IPS-11a (cell line): ENCODE results near the gene ETV6.
"Not testable (repeated sequence)": the region's sequence is repeated elsewhere in the genome, so short reads cannot be mapped to it uniquely, and the experiment has no call there.

ENCODE experiments used
- H3K4me3 ChIP-seq: one replicate; pipeline ENCODE4 v1.5.1; 2013; ENCODE audit warnings: low read depth, low read length, control low read depth

Gene ETV6

DNA sequence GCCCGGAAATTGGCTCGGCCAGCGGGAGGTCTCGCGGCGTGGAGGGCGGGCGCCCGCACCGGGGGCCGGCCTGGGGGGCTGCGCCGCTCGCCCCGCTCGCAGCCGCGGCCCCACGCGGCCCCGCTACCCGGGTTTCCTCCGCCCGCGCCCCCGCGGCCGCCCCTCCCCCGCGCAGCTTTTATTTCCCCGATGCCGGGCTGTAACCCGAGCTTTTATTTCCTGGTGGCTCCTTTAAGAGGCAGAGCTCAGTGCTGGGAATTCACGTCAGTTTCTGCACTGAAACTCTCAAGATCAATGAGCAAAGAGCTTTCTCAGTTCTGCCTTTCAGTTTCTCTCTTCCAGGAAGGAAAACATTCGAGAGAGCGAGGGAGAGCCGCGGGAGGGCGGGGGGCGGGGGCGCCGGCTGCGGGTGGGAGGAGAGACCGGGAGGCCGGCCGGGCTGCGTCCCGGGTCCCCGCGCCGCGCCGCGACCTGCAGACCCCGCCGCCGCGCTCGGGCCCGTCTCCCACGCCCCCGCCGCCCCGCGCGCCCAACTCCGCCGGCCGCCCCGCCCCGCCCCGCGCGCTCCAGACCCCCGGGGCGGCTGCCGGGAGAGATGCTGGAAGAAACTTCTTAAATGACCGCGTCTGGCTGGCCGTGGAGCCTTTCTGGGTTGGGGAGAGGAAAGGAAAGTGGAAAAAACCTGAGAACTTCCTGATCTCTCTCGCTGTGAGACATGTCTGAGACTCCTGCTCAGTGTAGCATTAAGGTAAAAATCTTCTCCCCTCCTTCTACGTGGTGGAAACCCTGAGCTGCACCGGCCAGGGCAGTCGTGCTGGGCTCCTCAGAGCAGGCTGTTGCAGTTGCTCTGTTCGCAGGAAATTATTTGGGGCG is at the start of gene ETV6:
TSS of gene ETV6 (plus strand) at position 262 of the 873 bp plus-strand sequence. CDS start at position 716, 454 bp downstream.
- H3K4me3 ChIP-seq: peak within 1 kb of the TSS; percentile 73

- H3K4me3 ChIP-seq: no peak overlapping the region
Observed at GRCh38 chr12:11600199-11600598, 49.3 kb upstream of the ETV6 start.

DNA sequence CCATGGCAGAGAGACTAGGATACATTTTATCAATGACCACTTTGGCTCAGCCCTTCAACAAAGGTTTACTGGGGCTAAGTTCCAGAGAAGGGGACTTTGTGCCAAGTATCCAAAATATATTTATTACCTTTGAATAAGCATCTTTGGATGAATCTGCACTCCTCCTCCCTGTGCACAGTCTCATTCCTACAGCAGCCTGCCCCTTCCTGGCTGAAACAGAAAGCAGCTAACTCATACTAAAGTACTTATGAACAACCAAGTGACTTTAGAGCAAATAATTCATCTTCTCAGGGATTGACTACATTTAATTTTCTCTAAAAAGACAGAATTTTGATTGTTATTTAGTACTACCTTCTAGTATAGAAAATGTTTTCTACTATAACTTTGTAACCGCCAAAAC is 47.8 kb upstream of the ETV6 start:
- H3K4me3 ChIP-seq: no peak overlapping the region

GRCh38 chr12:11607313-11608081 is 42.0 kb upstream of the ETV6 start:
- no peak overlapping the region for H3K4me3 ChIP-seq

DNA sequence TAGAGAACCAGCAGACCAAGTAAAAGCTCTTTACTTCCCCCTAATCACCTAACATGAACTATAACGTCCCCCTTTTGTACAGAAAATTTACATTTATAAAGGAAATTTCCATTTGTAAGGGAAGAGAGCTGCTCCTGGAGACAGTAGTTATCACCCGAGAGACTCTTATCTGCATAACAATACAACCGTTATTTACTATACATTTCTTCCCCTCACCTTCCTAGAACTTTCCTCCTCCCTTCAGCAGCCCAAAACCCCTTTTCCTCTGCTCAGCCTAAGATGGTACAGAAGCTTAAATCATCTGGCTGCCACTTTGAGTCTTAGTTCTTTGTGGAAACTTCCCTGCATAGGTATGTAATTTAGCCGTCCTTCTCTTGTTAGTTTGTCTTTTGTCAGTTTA is 40.4 kb upstream of the ETV6 start:
- H3K4me3 ChIP-seq: peak overlapping the region; percentile 10

DNA sequence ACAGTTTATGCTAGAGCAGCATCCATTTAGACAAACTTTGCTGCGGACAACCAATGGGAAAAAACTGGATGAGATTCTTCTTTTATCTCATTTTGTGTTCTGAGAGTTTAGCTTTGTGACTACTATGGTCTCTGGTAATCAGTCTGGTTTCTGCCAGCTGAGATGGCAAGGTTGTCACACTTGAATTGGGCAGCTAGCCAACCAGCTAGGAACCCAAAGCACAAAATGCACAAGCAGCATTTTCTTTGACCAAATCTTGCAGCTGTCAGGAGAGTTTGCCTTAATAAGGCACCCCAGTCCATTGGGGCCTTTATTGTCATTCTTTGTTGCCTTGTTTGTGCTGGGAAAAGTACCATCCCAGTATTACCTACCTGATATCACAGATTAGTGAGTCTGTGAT is 34.0 kb upstream of the ETV6 start:
- no peak overlapping the region for H3K4me3 ChIP-seq

- H3K4me3 ChIP-seq: no peak overlapping the region
Observed at GRCh38 chr12:11618046-11618445, 31.4 kb upstream of the ETV6 start.

DNA sequence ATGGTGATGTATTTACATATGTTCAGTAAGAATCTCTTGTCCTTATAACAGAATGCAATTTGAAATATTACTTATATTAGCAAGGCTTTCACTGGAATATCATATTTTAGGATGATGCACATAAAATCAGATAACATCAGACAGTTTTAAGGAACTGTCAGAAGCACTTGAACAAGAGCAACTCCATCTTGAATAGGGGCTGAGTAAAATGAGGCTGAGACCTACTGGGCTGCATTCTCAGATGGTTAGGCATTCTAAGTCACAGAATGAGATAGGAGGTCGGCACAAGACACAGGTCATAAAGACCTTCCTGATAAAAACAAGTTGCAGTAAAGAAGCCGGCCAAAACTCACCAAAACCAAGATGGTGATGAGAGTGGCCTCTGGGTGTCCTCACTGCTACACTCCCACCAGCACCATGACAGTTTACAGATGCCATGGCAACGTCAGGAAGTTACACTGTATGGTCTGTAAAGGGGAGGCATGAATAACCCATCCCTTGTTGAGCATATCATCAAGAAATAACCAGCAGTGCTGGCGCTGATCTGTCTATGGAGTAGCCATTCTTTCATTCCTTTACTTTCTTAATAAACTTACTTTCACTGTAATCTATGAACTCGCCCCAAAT is 27.6 kb upstream of the ETV6 start:
- no peak overlapping the region for H3K4me3 ChIP-seq

DNA sequence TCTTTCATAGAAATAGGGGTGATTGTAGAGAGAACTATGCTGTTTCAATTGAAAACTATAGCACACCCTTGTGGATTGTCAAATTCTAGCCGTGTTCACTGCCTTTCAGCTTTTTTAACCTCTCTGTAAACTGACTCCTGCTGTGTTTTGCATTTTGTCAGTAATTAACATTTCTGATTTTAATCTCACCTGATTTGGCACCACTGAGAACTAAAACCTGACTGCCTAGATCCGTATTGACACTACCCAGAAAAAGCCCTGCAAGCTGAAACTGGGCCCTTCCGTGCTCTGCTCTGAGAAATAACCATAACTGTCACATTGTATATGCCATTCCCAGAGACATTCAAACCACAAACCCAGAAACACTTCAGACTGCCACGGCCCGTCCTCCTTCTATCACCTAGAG is 26.6 kb upstream of the ETV6 start:
- H3K4me3 ChIP-seq: no peak overlapping the region

DNA sequence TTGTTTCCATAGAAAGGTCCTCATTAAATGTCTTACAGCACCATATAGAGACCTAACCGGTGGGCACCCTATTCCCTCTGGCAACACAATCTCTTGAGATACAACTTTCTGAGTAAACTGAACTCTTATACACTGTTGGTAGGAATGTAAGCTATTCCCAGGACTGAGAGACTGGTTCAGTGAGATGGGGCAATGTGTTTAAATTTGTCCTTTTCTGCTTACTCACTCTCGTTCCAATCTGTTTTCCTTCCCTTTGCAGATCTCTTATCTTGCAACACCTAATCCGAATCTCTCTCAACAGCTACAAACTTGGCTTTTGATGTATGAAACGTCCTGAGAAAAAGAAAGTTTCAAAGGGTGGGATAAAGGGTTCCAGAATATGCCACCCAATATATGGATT is 26.1 kb upstream of the ETV6 start:
- H3K4me3 ChIP-seq: no peak overlapping the region

DNA sequence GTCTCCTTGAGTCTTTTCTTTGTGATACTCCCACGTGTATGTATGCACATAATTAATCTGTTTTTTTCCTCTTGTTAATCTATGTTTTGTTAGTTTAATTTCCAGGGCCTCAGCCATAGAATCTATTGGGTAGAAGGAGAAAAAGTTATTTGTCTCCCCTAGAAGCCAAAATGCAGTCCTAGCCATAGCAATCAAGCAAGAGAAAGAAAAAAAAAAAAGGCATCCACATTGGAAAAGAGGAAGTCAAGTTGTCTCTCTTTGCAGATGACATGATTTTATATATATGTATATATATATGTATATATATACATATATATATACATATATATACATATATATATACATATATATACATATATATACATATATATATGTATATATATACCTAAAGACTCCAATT is 25.4 kb upstream of the ETV6 start:
- no peak overlapping the region for H3K4me3 ChIP-seq

DNA sequence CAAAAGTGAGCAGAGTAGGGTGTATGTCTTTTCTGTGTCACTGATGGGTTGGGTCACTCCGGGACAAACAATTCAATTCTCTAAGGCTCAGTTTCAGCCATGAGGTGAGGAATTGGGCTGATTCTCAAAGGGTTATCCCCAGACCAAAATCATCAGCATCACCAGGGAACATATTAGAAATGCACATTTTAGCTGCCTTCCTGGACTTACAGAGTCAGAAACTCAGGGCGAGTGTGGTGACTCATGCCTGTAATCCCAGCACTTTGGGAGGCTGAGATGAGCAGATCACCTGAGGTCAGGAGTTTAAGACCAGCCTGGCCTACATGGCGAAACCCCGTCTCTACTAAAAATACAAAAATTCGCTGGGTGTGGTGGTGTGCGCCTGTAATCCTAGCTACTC is 21.8 kb upstream of the ETV6 start:
- H3K4me3 ChIP-seq: not testable (repeated sequence)

- H3K4me3 ChIP-seq: no peak overlapping the region
Observed at GRCh38 chr12:11628353-11628752, 21.1 kb upstream of the ETV6 start.

DNA sequence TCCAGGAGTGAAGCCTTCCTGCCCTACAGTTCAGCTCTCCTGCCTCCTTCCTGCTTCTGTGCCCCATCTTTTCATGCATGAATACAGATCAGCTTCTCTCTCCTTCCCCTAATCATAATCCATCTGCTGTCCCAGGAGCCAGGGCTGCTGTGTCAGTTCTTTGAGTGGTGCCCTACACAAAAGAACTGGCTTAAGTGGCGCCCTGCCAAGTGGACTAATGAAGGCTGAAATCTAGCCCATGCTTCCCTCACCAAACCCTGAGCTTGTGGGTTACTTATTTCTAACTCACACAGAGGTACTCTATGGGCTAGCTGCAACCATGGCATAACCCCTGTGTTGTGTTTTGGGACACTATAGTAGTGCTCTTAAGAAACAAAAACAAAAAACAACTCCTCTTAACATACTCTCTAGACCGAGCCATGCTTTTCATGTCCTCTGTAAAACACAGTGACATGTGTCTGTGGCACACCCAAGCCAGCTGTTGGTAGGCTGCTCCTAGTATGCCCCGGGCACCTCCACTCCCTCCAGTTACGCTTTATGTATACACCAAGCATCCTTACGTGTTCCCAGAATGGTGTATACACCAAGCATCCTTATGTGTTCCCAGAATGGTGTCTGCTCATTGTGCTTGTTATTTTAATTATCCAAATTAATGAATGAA is 19.3 kb upstream of the ETV6 start:
- H3K4me3 ChIP-seq: no peak overlapping the region

- H3K4me3 ChIP-seq: no peak overlapping the region
Observed at GRCh38 chr12:11631288-11631687, 18.2 kb upstream of the ETV6 start.

DNA sequence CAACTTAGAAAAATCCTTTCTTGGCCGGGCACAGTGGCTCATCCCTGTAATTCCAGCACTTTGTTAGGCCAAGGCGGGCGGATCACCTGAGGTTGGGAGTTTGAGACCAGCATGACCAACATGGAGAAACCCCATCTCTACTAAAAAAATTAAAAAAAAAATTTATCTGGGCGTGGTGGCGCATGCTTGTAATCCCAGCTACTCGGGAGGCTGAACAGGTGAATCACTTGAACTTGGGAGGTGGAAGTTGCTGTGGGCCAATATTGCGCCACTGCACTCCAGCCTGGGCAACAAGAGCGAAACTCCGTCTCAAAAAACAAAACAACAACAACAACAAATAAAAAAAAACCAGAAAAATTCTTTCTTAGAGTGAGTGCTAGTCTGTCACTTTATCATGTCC is 17.6 kb upstream of the ETV6 start:
- H3K4me3 ChIP-seq: not testable (repeated sequence)

DNA sequence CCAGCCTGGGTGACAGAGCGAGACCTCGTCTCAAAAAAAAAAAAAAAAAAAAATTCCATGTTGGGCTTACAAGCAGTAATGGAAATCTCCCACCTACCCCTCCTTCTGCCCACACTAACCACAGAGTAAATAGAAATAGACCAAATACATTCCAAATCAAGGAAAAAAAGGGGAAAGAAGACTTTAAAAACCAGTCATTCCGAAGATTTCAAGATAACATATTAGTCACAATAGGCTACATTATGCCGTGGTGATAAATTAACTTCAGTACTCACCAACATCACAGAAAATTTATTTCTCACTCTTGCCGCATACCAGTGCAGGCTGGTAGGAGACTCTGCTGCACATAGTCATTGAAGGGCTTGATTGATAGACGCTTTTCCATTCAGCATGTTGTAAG is 15.5 kb upstream of the ETV6 start:
- no peak overlapping the region for H3K4me3 ChIP-seq

DNA sequence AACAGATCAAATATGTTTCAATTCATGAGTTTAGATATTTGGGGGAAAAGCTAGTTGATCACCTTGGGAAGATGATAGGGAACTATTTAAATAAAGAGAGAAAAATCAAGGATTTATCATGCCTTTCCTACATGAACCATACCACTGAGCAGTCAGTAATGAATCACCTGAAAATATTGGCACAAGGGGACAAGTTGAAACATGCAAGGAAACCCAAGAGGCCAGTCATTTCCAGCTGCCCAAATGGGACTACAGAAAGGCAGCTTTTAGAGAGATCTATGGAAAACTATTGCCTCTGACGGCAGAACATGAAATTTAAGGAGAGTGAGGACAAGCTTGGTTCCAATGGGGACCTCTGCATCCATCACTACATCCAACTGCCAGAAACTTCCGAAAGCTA is 14.1 kb upstream of the ETV6 start:
- H3K4me3 ChIP-seq: no peak overlapping the region

DNA sequence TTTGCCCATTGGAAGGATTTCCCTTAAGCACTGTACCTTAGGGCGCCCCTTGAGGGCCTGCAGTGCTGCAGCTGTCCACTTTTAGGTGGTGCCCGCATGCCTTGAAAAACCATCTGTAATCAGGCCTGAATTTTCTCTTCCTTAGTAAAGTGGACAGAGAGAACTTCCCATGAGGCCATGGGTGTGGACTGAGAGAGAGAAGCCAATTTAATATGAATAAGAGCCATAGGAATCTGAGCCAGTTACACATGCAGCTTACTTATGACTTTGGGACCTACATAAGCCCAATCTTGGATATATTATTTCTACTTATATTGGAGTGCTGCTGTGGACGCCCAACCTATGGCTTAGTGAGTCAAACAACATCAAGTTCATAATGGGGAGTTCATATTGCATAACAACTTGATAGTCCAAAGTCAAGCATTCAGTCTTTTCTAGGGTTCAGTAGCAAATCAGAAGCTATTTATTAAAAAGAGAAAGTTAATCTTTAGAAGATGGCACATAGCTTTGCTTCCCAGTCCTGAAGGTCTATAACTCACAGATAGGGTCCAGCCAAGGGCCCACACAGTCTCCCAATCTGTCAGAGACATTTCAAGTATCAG is 11.1 kb upstream of the ETV6 start:
- H3K4me3 ChIP-seq: no peak overlapping the region

GRCh38 chr12:11639454-11639853 is 10.0 kb upstream of the ETV6 start:
- no peak overlapping the region for H3K4me3 ChIP-seq

GRCh38 chr12:11641522-11641921 is 8.0 kb upstream of the ETV6 start:
- H3K4me3 ChIP-seq: no peak overlapping the region
